ENCODE results near the gene NR1I3. TPM values are rescaled to one million over a fixed set of nuclear protein-coding genes. Genes with fewer than 3 reads are reported as not detected.

NR1I3 gene
- total RNA-seq, 1 experiment from 2014 or later, result not detected

DNA sequence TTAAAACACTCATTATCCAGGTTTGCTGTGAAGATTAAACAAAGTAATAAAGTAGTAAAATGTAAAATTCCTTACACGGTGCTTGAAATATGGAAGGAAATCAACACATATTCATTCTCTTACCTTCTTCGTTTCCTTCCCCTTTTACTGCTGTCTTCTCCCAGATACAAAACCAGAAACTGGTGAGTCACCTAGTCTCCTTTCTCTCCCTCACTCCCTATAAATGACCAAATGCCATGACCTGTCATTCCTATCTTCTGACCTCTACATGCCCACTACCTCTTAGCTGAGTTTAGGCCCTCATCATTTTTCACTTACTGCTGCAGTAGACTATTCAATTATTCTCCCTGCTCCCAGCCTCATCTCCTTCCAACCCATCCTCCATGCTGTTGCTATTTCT is 4.3 kb upstream of the NR1I3 start:
- CTCF ChIA-PET, result no interaction called here
- DNase-seq, result no peak

DNA sequence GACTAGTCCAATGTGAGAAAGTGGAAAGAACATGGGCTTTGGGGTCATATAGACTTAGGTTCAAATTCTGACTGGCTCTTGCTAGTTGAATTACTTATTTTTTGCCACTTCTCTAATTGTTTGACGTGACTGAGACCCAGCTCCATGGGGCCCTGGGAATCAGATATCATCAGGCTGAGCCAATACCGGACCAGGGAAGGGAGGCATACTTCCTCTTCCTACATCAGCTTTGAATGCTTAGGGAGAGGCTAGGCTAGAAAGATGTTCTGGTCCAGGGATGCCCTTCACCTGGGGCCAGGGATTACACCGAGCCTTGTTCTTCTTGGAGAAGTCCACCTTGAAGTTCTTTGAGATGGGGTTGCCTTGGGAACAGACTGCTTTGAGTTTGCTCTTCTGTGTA is 3.7 kb upstream of the NR1I3 start:
- Histone ChIP-seq H3K27me3 (ENCODE audit: insufficient read depth, low read depth) (no peaks in the 10 kb centered on the region), H3K4me2 (no peak overlapping the region), H3K79me2 (ENCODE audit: low read depth) (no peaks in the 10 kb centered on the region), H3K9me3 (ENCODE audit: insufficient read depth, low read depth) (no peaks in the 10 kb centered on the region), H3F3A (ENCODE audit: insufficient read depth, low read depth) (peaks cover 5% of the 10 kb centered on the region; the same call in 1 of the 2 replicates), H3K36me3 (ENCODE audit: low read depth) (no peaks in the 10 kb centered on the region), H4K20me1 (ENCODE audit: insufficient read depth) (no peaks in the 10 kb centered on the region), H2AFZ (no peak overlapping the region), H3K9me2 (ENCODE audit: insufficient read depth) (no peaks in the 10 kb centered on the region), H3K4me1 (replicated peaks; ENCODE audit: insufficient read depth) (0 out of 2 replicates have a peak, but pooled peaks cover under 1% of the 10 kb centered on the region), H3K4me3 (no peak overlapping the region), H3K27ac (no peak overlapping the region)
- intact Hi-C loops (cut with micrococcal nuclease; ENCODE audit: unreplicated experiment), result no loop called here
- no peak for DNase-seq
- BruUV-seq (replicated peaks), result no TSS peak
- CTCF ChIA-PET, result no interaction called here
- POLR2A ChIA-PET (ENCODE audit: unreplicated experiment), result no interaction called here
- TF ChIP-seq EZH2 (IDR thresholded peaks at IDR 0.05; ENCODE audit: low read depth), result no peak
- no peak for TF ChIP-seq CTCF (conservative IDR thresholded peaks at IDR 0.05)

More for the DNA sequence above, 4.3 kb upstream of the NR1I3 start:
- no peaks in the 10 kb centered on the region for H3K79me2 ChIP-seq (ENCODE audit: low read depth)
- no peak overlapping the region for H3K4me3 ChIP-seq
- no TSS peak for BruUV-seq (replicated peaks)
- intact Hi-C loops (cut with micrococcal nuclease; ENCODE audit: unreplicated experiment), result no loop called here
- H2AFZ ChIP-seq, result no peak overlapping the region
- H3K27me3 ChIP-seq (ENCODE audit: insufficient read depth, low read depth), result no peaks in the 10 kb centered on the region
- no peaks in the 10 kb centered on the region for H3K36me3 ChIP-seq (ENCODE audit: low read depth)
- H3K4me1 ChIP-seq (replicated peaks; ENCODE audit: insufficient read depth), result no peaks in the 10 kb centered on the region
- TF ChIP-seq EZH2 (IDR thresholded peaks at IDR 0.05; ENCODE audit: low read depth) (no peak), CTCF (conservative IDR thresholded peaks at IDR 0.05) (no peak)
- H3F3A ChIP-seq (ENCODE audit: insufficient read depth, low read depth), result peaks cover 5% of the 10 kb centered on the region; the same call in 1 of the 2 replicates
- no peaks in the 10 kb centered on the region for H3K9me3 ChIP-seq (ENCODE audit: insufficient read depth, low read depth)
- POLR2A ChIA-PET (ENCODE audit: unreplicated experiment), result no interaction called here
- no peaks in the 10 kb centered on the region for H3K9me2 ChIP-seq (ENCODE audit: insufficient read depth)
- H3K27ac ChIP-seq, result no peak overlapping the region
- H3K4me2 ChIP-seq, result no peak overlapping the region
- H4K20me1 ChIP-seq (ENCODE audit: insufficient read depth), result no peaks in the 10 kb centered on the region

DNA sequence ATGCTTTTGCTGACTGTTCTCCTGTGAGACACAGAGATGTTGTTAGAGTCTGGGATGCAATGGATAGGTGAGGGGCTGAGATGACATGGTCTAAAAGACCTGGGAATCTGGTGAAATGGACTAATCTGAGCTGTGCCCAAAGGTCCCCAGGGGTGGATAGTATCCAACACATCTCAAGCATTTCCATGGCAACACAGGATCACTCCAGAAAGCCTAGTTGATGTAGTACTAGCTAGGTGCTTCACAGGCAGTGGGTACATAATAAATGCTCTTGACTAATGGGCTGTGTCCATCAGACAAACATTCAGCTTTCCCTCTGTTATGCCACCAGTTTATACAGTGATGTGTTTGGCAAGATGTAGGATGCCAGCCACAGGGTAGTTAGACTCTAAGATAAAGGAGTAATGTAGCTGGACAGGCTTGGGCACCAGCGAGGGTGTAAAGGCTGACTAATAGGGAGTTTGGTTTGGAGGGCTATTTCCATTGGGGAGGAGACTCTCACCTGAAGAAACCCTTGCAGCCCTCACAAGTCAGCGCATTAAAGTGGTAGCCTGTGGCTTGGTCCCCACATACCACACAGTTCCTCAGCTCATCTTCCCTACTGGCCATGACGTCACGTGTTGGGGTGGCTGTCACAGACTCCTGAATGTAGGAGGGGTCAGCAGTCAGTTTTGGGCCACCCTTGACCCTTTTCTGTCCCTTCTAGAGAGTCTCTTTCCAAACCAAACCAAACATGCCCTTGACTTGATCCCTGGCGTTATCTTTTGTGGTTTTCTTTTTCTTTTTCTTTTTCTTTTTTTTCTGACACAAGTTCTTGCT is 1.8 kb downstream of the NR1I3 start:
- H3K4me2 ChIP-seq, result no peak overlapping the region
- no peaks in the 10 kb centered on the region for H3K9me3 ChIP-seq (ENCODE audit: insufficient read depth, low read depth)
- POLR2A ChIA-PET (ENCODE audit: unreplicated experiment), result no interaction called here
- CTCF ChIA-PET, result no interaction called here
- H3K27me3 ChIP-seq (ENCODE audit: insufficient read depth, low read depth), result no peaks in the 10 kb centered on the region
- 0 out of 2 replicates have a peak, but pooled peaks cover 5% of the 10 kb centered on the region for H3K4me1 ChIP-seq (replicated peaks; ENCODE audit: insufficient read depth)
- no peaks in the 10 kb centered on the region for H3K9me2 ChIP-seq (ENCODE audit: insufficient read depth)
- H3K27ac ChIP-seq, result no peak overlapping the region
- no TSS peak for BruUV-seq (replicated peaks)
- intact Hi-C loops (cut with micrococcal nuclease; ENCODE audit: unreplicated experiment), result no loop called here
- no peak overlapping the region for H3K4me3 ChIP-seq
- no peaks in the 10 kb centered on the region for H3K79me2 ChIP-seq (ENCODE audit: low read depth)
- no peaks in the 10 kb centered on the region for H3F3A ChIP-seq (ENCODE audit: insufficient read depth, low read depth)
- H4K20me1 ChIP-seq (ENCODE audit: insufficient read depth), result no peaks in the 10 kb centered on the region; the same call in 1 of the 2 replicates
- peak in 1 of 2 experiments; percentile 70 for DNase-seq
- H2AFZ ChIP-seq, result no peak overlapping the region
- TF ChIP-seq CTCF (conservative IDR thresholded peaks at IDR 0.05), result no peak
- no peak for TF ChIP-seq EZH2 (IDR thresholded peaks at IDR 0.05; ENCODE audit: low read depth)
- no peaks in the 10 kb centered on the region for H3K36me3 ChIP-seq (ENCODE audit: low read depth)

Data from PC-9 (cell line).